DMS114 treated with DMSO at 0.1 percent for 48 hours (cell line): ENCODE results near the gene SPINK8.
"Not testable (repeated sequence)": the region's sequence is repeated elsewhere in the genome, so short reads cannot be mapped to it uniquely, and the experiment has no call there.

ENCODE experiments used
- DNase-seq: peaks from one replicate; lab custom pipeline; 2025; ENCODE audit not compliant: unreplicated experiment; lab: John Stamatoyannopoulos, UW

The SPINK8 gene

DNA sequence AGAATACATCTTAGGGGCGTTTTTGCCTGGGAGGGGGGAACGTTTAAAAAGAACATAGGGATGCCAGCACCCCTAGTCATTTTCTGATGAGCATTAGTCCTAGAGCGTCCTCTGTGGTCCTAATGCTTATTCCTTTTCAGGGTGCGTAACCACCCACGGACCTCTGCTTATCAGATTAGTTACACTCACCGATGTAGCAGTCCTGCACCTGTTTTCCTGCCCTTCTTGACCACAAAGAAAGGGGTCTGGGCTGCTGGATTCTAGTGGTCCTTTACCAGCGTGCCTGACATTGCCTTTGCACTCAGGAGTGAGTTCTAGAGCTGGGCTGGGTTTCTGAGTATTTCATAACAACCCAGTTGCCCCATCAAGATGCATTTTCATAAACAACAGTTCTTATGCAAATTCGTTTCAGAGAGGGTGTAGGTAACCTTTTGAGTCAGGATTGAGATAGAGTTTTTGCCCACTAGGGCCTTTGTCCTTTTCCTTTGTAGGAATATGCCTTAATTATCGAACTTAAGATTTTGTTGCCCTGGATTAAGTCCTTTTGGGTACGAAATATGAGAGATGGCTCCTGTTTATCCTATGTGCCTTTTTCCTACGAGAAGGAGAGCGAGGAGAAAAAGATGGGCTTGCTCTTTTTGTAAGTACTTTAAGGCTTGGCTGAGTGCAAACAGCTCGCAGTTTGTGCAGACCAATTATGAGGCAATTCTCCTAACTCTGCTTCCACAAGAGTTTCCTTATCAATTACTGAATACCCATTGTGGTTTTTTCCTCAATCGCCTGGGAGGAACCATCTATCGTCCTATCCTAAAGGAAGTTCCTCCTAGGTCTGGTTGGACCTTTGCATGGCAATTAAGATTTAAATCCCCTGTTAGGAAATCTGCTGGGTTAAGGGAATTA is at the start of gene SPINK8:
Gene SPINK8, minus strand, starts transcription at position 316 of the 900 bp plus-strand sequence. CDS start 5,320 bp downstream, outside the sequence.
- DNase-seq: not testable (repeated sequence)

DNA sequence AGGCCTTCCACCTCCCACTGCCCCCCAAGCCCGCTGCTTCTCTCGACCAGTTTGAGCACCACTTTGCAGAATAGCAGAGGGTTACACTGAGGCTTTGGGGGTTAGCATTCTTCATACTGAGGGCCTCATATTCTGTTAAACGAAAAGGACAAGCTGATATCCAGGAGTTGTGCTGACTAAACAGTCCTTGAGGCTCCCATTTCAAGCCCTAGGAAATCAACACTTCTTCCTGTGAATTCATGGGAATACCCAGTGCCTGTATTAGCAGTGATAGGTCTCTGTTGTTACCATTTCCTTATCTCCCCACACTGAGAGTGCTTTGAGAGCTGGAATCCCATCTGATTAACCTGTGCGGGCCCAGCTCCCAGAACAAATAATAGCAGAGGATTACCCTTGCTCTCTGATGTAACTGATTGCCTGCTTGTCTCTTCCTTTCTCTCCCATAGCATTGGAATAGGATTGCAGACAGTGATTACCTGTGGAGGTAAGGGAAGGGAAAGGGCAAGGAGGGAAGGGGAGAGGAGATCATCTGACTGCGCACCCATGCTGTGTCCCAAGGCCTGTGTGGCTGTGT is 39.5 kb upstream of the SPINK8 start:
- DNase-seq: no peak

DNA sequence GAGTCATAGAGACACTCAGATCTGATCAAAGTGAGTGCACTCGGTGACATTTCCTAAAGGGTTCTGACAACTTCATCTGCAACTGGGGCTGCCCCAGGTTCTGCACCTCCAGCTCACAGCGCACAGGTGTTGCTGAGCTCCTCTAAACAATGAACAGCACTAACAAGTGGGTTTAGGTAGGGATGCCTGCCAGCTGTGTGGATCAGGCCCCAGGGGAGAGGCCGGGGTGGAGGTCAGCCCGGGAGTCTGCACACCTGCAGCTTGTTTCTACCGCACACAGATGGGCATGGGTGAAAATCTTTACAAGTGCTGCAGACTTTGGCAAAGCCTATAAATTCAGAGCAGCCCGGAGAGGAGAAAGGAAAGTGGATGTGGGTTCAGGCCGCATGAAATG is 38.9 kb upstream of the SPINK8 start:
- DNase-seq: no peak

DNA sequence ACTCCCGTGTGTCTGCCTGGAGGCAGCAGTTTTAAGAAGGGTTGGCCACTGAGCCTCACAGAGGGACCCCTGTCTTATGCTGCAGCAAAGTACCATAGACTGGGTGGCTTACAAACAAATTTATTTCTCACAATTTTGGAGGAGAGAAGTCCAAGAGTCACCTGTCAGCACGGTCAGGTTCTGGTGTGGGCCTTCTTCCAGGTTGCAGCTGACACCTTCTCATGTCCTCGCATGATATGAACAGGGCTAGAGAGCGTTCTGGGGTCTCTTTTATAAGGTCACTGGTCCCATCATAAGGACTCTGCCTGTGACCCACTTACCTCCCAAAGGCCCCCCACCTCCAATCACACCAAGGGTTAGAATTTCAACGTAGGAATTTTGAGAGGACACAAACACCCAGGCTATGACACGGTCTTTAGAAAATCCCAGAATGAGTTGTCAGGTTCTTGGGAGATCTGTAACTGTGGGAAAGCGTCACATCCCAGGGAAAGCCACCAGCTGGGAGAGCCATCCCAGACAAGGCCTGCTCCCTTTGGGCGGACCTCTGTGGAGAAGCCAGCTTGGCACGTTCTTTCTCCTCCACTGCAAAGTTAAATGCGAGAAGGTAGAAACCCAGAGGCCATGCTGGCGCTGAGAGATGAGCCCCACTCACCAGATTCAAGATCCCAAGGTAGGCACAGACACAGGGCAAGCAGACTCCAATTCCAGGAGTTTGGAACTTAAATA is 38.4 kb upstream of the SPINK8 start, which contains the start of gene FBXW12:
Gene FBXW12, plus strand, starts transcription at position 569 of the 726 bp plus-strand sequence. CDS start 549 bp downstream, outside the sequence.
- DNase-seq: no peak

DNA sequence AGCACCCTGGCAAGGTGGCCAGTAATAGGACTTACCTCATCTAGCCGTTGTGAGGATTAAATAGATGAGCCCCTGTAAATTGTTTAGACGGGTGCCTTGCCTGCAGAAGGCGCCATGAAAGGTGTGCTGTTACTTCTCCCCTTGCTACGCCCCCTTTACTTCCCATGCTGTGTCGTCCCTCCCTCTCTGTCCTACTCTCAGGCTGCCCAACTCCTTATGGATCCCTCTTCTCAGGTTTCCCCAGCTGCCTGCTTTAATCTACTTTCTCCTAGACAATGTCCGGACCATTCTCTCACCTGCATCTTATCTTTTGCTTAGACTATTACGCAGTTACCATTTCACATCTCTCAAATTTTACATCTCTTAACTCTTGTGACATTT is 36.9 kb upstream of the SPINK8 start:
- DNase-seq: no peak

DNA sequence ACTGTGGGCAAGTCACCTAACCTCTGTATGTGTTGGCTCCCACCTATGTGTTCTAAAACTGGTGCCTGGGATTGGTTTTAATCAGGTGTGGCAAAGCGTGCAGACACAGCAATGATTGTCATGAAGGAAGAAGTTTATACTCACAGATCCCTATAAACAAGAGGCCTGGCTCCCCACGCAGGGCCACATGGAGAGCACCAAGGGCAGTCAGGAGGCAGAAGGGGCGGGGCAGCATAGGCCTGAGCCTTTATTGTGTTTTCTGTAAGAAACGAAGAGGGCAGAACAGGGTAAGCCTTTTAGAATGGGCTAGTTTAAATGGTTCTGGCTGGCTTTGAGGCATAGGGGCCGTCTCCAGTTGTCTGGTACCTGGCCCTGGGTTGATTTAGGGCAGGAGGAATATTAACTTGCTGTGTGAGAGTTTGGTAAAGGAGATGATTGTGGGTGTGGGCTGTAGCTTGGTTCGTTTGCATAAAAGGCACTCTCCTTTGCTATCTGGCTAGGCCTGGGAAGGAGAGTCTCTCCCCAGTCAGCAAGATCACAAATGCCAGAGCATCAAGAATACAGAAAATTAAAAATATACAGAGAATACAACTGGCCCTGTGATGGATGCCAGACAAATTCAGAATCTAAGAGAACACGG is 36.4 kb upstream of the SPINK8 start:
- DNase-seq: no peak

DNA sequence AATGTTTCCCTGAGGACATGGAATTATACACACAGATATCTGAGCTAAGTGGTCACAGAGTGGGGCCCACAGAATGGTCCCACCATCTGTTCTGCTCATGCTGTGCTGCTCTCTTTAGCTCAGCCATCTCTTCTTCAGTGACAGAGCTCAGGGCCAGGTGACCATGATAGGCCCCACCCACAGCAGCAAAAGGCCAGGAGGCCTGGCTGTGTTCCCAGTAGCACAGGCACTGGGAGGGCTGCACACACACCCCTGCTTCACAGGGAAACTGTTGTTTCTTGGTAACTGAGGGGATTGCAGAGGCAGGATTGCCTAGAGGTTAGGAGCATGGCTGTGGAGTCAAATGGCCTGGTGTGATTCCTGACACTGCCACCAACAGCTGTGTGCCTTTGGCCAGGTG is 33.7 kb upstream of the SPINK8 start:
- no peak for DNase-seq

DNA sequence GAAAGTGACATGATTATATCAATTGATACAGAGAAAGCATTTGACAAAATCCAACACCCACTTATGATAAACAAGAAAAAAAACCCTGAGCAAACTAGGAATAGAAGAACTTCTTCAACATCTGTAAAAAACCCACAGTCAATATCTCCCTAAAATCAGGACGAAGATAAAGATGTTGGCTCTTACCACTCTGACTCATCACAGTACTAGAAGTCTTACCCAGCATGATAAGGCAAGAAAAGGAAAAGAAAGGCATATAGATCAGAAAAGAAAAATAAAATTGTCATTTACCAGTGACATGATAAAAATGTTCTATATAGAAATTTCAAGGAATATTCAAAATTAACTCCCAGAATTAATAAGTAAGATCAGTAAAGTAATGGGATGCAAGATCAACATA is 31.4 kb upstream of the SPINK8 start:
- no peak for DNase-seq

DNA sequence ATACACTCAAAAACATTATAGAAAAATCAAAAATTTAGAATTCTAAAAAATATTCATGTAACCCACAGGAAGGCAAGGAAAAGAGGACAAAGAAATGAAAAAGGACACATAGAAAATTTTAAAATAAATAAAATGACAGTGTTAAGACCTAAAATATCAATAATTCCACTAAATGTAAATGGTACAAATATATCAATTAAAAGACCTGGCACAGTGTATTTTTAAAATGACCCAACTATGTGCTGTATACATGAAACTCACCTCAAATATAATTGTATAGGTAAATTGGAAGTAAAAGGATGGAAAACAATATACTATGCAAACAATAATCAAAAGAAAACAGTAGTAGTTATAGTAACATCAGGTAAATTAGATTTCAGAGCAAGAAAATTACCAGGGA is 28.5 kb upstream of the SPINK8 start:
- no peak for DNase-seq

DNA sequence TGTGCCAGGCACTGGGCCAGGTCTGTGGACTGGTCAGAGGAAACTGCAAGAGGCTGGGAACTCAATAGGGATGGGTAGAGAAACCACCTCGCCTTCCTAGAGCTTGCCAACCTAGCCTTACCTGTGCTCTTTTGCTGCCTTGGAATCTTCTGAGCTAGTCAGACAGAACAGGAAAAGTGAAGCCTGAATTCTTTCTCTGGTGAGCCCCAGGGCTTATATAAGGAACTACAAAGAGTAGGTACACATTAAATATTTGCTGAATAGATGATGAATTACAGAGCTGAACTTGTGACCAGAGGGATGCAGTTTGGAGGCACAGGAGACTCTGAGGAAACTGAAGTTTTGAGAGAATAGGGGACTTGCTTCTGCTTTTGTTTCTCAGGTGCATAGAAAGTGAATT is 23.0 kb upstream of the SPINK8 start:
- no peak for DNase-seq

DNA sequence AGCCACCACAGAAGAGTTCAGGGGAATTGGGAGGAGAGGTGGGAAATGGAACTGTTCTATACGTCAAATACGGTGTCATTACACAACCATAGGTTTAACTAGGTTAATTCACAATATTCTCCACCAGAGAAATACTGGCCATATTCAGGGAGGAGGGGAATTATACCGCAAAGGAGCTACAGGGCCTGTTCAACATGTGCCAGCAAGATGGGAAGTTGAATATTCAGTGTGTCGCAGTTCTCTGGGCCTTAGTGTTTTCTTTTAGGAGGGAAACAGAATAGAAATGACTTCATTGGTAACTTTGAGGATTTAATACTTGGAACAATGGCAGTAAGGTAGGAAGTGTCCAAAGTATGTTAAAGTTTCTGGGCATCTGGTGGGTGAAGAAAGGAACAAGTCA is 20.5 kb upstream of the SPINK8 start:
- no peak for DNase-seq

DNA sequence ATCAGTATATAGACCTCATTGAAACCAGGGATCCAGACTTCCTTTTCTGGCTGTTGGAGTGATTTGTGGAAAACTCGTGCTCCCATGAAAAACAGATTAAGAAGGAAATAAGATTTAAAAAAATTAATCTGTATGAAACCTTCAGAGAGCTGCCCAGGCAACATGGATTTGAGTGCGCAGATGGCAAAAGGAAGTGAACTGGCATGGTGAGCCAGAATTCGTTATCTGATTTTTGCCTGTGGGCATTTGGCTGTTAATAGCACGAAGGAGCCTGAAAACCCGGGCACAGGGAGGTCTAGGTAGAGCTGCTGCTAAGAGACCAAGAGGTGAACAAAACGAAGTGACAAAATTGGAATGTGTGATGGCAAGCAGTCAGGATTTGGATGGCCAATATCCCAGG is 19.1 kb upstream of the SPINK8 start:
- DNase-seq: no peak

DNA sequence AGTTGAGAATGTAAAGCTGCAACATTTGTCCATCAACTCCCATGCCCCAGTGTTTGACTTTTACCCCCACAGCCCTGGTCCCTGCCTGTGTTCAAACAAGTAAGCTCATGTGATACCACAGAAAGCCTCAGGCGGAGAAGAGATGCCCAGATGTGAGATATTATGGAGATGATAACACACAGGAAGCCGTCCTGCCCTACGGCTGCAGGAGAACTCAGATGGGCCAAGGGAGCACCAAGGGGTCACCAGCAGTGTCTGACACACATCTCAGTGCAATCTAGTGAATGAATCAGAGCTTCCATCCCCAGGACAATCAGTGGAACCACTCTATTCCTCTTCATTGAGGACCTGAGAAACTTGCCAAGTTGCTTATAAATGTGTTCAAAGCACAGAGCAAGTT is 14.0 kb upstream of the SPINK8 start:
- no peak for DNase-seq

DNA sequence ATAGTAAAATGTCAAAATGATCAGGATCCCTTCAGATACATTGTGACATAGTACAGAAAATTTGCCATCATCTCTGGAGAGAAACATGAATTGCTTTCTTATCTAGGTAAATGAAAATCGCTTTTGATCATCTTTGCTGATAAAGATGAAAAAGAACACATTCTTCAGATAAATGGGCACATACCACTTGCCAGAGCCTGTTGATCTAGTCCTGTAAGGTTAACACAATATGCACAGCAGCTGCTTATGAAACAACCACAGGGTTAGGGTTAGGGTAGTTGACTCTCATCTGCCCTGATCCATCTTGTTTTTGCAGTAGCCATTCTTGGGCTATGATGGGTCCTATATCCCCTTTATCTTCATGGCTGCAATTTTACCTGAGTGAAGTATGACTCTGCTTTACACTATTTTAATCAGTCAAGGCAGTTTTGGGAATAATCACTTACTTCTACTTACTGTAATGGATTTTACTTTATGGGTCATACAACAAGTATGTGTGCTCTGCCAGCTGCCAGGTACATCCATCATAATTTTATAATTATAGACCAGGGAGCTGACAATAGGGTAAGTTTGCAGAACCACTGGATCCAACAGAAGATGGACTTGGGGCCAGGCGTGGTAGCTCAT is 12.6 kb upstream of the SPINK8 start:
- DNase-seq: no peak

DNA sequence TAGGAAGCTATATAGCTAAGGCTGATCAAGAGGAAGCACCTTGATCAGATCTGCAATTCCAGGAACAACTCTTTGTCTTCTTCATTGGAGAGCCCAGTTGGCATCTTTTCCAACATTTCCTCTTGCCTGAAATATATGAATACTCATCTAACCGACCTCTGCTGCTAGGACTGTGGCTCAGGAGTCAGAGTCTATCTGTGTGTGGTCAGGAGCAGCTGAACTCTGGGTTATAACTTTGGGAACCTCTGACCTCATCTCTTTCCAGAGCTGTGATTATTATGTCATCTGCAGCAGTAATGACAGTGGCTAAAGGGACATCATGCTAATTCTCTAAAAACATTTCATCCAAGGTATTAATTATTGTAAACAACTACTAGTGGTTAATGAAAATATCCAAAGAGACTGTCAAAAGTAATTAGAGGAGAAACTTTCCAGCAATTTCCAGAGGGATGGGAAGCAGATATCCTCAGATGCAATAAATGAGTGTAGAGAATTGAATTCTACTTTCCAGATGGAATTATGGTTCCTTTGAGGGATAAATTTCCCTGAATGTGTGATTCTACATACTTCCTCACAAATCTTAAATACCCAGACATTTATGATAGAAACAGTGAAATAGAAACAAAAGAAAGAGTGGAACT is 11.5 kb upstream of the SPINK8 start:
- no peak for DNase-seq

DNA sequence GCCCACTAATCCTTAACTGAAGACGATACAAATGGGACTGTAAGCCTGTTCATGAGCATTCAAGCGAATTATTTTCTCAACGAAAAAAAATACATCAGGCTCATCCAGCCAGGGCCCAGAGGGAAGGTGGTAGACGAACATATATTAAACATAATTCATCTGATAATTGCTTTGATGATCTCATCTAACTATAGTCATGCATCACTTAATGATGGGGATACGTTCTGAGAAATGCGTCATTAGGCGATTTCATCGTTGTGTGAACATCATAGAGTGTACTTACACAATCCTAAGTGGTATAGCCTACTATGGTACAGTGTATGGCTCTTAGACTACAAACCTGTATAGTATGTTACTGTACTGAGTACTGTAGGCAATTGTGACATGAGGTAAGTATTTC is 10.0 kb upstream of the SPINK8 start:
- no peak for DNase-seq

DNA sequence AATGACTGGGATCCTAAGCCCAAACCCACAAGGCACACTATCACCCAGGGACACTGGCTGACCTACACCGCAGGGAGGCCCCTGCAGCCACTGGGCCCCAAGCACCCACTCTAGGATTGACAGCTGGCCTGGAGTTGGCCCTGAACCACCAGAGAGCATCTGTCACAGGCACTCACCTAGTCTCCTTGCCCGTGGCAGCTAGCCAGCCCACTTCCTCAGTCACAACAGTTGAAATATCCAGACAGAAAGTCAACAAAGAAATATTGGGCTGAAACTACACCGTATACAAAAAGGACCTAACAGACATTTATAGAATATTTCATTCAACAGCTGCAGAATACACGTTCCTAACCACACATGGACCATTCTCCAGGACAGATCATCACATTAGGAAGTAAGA is 5.2 kb upstream of the SPINK8 start:
- no peak for DNase-seq

DNA sequence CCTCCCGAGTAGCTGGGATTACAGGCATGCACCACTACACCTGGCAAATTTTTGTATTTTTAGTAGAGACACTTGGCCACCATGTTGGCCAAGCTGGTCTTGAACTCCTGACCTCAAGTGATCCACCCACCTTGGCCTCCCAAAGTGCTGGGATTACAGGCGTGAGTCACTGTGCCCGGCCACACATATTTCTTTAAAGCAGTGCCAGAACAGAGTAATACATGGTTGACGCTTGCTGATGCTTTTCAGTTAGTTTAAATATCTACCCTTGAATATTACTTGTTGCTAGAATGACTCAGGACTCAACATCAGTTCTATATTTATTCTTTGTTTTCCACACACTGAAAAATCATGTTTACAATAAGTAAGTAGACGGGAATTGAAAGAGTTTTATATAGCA is 4.1 kb upstream of the SPINK8 start:
- DNase-seq: not testable (repeated sequence)

DNA sequence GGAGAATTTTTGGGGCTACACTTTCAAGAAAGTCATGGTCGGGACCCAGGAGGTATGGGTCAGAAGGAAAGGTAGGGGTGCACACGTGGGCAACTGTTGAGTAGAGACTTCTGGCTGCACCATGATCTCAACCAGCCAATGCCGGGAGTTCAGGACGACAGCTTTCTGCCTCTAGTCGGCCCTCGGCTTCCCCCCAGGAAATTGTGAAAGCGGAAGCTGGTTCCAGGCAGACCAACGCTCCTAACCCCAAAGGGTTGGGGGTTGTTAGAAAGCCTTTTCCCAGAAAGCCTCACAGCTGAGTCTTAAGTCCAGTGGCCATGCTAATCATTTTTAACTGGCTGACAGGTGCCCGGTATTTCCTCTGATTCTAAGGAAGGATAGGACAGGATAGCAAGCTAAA is 1.8 kb upstream of the SPINK8 start:
- not testable (repeated sequence) for DNase-seq

DNA sequence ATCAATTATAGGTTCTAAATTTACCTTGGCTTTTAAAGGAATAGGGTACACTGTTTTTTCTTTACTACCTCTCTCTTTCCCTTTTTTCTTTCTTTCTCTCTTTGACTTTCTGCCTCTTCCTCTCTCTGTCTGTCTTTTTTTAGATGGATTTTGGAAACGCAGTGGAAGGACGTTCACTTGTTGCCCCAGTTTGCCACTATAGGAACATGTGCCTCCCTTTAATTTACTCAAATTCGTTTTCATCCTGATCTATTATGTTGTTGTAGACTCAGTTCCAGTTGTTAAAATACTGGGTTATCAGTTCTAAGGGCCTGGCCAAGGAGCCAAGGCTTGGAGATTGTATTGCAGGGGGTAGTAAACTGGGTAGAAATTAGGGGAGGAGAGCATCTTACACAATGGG is 1.1 kb upstream of the SPINK8 start:
- DNase-seq: no peak
